Measurements from ENCODE around the gene STK11. TPM values are rescaled to one million over a fixed set of nuclear protein-coding genes. Genes with fewer than 3 reads are reported as not detected.

Gene STK11
- total RNA-seq, 4 donors from 2014 or later = 98.4 to 135 (median 117) TPM

DNA sequence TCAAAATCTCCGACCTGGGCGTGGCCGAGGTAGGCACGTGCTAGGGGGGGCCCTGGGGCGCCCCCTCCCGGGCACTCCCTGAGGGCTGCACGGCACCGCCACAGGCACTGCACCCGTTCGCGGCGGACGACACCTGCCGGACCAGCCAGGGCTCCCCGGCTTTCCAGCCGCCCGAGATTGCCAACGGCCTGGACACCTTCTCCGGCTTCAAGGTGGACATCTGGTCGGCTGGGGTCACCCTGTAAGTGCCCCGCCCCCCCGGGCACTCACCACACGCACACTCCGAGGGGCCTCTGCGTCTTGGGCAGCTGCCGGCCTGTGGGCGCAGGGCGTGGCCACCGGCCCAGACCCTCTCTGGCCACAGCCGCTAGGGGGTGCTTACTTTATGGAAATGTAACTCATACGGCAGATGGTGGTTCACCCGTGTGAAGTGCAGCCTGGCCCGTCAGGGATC lies 14.9 kb downstream of the STK11 start:
- H3K4me1 ChIP-seq = peaks cover 0 to 29% (median 0%) of the 10 kb centered on the region in 4 donors
- TF ChIP-seq POLR2A (IDR thresholded peaks at IDR 0.05) = no peak
- TF ChIP-seq, protein P1, sequence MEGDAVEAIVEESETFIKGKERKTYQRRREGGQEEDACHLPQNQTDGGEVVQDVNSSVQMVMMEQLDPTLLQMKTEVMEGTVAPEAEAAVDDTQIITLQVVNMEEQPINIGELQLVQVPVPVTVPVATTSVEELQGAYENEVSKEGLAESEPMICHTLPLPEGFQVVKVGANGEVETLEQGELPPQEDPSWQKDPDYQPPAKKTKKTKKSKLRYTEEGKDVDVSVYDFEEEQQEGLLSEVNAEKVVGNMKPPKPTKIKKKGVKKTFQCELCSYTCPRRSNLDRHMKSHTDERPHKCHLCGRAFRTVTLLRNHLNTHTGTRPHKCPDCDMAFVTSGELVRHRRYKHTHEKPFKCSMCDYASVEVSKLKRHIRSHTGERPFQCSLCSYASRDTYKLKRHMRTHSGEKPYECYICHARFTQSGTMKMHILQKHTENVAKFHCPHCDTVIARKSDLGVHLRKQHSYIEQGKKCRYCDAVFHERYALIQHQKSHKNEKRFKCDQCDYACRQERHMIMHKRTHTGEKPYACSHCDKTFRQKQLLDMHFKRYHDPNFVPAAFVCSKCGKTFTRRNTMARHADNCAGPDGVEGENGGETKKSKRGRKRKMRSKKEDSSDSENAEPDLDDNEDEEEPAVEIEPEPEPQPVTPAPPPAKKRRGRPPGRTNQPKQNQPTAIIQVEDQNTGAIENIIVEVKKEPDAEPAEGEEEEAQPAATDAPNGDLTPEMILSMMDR (IDR thresholded peaks at IDR 0.05) = no peak
- H3K4me3 ChIP-seq = no peak overlapping the region
- no peak overlapping the region for H3K27ac ChIP-seq
- H3K36me3 ChIP-seq = peaks cover 0 to 55% (median 0%) of the 10 kb centered on the region in 3 donors
- no peak for DNase-seq
- H3K27me3 ChIP-seq = no peaks in the 10 kb centered on the region
- no peaks in the 10 kb centered on the region for H3K9me3 ChIP-seq

DNA sequence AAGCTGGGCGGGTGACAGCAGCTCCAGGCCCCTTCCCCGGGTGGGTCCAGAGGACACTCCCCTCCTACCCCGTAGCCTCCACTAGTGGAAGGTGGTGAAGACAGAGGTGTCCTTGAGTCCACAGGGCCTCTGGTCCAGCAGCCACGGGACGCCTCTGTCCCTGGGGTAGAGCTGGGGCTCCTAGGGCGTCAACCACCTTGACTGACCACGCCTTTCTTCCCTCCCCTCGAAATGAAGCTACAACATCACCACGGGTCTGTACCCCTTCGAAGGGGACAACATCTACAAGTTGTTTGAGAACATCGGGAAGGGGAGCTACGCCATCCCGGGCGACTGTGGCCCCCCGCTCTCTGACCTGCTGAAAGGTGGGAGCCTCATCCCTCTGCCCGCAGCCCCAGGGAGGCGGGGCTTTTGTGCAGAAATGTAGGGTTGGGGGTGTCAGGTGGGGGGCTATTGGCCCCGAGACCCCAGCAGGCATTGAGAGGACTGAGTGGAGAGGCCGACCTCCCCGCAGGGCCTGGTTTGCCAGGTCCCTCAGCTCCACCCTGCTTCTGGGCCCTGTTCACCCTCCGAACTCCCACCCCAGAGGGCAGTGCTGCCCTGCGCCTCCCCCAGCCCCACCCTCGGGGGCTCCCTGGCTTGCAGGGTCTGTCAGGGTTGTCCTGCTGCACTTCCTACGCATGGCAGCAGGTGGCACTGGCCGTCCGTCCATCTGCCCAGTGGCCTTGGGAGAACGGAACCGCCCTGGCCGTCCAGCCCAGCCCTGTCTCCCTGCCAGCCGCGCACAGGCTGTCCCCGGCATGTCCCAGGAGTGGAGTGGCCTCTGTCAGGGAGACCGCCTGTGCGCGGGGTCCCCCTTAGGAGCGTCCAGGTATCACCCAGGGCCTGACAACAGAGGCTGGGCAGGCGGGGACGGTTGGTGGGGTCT lies 15.7 kb downstream of the STK11 start:
- H3K4me1 ChIP-seq = peaks cover 0 to 21% (median 0%) of the 10 kb centered on the region in 4 donors
- TF ChIP-seq POLR2A (IDR thresholded peaks at IDR 0.05) = no peak
- TF ChIP-seq, protein P1 (IDR thresholded peaks at IDR 0.05) = peak in 5 of 6 experiments; percentile 17 to 73 (median 51)
- H3K4me3 ChIP-seq = no peak overlapping the region
- no peaks in the 10 kb centered on the region for H3K9me3 ChIP-seq
- H3K27me3 ChIP-seq = no peaks in the 10 kb centered on the region
- H3K36me3 ChIP-seq = peaks cover 0 to 62% (median 0%) of the 10 kb centered on the region in 3 donors
- peak in 2 of 3 donors; percentile 69 to 71 for DNase-seq
- no peak overlapping the region for H3K27ac ChIP-seq

DNA sequence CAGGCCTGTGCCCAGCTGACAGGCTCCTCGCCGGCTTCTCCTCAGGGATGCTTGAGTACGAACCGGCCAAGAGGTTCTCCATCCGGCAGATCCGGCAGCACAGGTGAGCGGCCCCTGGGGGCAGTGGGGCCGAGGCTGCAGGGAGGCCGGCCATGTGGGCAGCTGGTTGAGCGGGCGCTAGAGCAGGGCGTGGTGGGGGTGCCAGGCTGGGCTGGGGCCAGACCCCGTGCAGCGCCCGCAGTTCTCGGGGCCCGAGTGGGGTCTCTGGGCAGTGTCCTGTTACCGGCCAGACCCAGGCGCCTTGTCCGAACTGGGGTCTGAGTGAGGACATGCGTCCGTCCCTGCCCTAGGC lies 16.3 kb downstream of the STK11 start:
- Histone ChIP-seq H3K4me1 (peaks cover 0 to 17% (median 0%) of the 10 kb centered on the region in 4 donors), H3K4me3 (no peak overlapping the region), H3K36me3 (peaks cover 0 to 68% (median 0%) of the 10 kb centered on the region in 3 donors), H3K9me3 (no peaks in the 10 kb centered on the region), H3K27ac (no peak overlapping the region), H3K27me3 (no peaks in the 10 kb centered on the region)
- DNase-seq = no peak
- TF ChIP-seq, protein P1 (IDR thresholded peaks at IDR 0.05) = no peak
- no peak for TF ChIP-seq POLR2A (IDR thresholded peaks at IDR 0.05)

DNA sequence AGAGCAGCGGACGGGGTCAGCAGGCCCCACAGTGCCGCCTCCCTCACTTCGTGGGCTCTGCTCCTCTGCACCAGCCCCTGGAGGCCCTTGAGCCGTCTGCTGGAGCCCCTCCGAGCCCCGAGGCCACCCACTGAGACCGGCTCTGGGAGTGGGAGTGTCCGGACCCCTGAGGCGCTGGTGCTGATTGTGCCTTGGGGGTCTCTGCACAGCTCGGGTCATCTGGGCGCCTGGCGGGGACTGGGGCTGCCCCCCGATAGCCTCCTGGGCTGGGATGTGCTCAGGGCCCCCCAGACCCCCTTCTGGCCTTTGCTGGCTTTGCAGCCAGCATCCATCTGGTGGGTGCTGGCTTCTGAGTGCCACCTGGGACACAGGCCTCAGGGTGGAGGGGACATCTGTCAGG lies 16.8 kb downstream of the STK11 start:
- Histone ChIP-seq H3K4me1 (peaks cover 0 to 14% (median 0%) of the 10 kb centered on the region in 4 donors), H3K4me3 (no peak overlapping the region), H3K27ac (no peak overlapping the region), H3K36me3 (peaks cover 0 to 73% (median 0%) of the 10 kb centered on the region in 3 donors), H3K9me3 (no peaks in the 10 kb centered on the region), H3K27me3 (no peaks in the 10 kb centered on the region)
- TF ChIP-seq POLR2A (IDR thresholded peaks at IDR 0.05) = no peak
- TF ChIP-seq, protein P1 (IDR thresholded peaks at IDR 0.05) = no peak
- DNase-seq = no peak

DNA sequence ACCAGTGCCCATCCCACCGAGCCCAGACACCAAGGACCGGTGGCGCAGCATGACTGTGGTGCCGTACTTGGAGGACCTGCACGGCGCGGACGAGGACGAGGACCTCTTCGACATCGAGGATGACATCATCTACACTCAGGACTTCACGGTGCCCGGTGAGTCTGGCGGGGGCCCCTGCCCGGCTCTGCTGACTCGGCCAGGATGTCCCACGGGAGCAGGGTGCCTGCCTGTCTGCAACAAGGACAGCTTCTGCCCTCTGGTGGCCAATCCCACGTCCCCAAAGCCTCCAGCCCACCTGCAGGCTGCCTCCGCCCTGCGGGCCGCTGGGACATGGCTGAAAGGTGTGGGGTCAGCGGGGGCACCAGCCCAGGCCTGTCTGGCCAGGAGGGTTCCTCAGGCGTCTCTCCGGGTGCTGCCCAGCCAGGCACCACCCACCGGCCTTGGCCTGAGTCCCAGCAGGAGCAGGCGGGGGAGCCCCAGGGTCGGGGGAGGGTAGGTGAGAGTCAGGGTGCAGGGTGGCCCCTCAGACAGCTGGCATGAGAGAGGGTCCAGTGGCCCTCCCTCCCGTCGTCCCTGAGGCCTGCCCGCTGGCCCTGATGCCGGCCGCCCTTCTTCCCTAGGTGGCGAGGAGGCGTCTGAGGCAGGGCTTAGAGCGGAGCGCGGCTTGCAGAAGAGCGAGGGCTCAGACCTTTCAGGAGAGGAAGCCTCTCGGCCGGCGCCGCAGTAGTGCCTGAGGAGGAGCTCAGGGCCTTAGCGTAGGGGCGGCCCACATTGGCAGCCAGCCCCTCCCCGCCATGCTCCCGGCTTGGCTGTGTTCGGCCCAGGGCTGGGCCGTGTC lies 17.7 kb downstream of the STK11 start:
- Histone ChIP-seq H3K36me3 (peaks cover 0 to 82% (median 0%) of the 10 kb centered on the region in 3 donors), H3K4me1 (peaks cover 0 to 7% (median 0%) of the 10 kb centered on the region in 4 donors), H3K27me3 (no peaks in the 10 kb centered on the region), H3K4me3 (no peak overlapping the region), H3K9me3 (no peaks in the 10 kb centered on the region), H3K27ac (no peak overlapping the region)
- DNase-seq = peak in 1 of 3 donors; percentile 67
- TF ChIP-seq POLR2A (IDR thresholded peaks at IDR 0.05) = no peak
- TF ChIP-seq, protein P1 (IDR thresholded peaks at IDR 0.05) = peak in 4 of 6 experiments; percentile 10 to 44 (median 38)
